Measurements from ENCODE around the gene RFX1.

DNA sequence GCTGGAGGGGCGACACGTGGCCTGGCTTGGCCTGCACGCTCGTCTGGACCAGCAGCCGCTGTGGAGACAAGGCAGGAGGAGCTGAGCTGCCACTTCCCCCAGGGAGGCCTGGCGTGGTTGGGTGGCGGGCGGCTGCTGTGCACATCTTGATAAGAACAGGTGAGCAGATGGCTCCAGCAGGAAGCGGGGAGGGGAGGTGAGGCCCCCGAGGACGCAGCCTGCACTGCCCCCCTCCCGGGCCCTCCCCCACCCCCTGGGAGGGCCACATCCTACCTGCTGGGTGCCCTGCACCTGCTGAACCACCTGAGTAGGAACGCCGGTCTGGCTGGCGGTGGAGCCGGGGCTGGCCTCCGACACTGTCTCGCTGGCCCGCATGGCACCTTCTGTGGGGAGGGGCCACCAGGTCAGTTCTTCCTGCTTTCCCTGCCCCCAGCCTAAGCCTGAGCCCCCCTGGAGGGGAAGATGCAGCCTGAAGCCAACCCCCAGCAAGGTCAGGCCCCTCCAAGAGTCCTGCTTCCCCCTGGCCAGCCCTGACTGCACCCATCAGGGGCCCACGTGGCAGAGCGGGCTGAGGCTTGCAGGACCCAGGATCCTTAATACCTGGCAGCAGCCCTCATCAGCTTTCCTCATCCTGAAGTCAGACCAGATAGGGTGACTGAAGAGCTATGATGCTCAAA lies 22.8 kb downstream of the RFX1 start:
- TF ChIP-seq POLR2AphosphoS5 (IDR thresholded peaks at IDR 0.05) (no peak), POLR2A (IDR thresholded peaks at IDR 0.05; ENCODE audit: low read depth) (no peak), EP300 (IDR thresholded peaks at IDR 0.05) (no peak)
- TF ChIP-seq, protein P1, sequence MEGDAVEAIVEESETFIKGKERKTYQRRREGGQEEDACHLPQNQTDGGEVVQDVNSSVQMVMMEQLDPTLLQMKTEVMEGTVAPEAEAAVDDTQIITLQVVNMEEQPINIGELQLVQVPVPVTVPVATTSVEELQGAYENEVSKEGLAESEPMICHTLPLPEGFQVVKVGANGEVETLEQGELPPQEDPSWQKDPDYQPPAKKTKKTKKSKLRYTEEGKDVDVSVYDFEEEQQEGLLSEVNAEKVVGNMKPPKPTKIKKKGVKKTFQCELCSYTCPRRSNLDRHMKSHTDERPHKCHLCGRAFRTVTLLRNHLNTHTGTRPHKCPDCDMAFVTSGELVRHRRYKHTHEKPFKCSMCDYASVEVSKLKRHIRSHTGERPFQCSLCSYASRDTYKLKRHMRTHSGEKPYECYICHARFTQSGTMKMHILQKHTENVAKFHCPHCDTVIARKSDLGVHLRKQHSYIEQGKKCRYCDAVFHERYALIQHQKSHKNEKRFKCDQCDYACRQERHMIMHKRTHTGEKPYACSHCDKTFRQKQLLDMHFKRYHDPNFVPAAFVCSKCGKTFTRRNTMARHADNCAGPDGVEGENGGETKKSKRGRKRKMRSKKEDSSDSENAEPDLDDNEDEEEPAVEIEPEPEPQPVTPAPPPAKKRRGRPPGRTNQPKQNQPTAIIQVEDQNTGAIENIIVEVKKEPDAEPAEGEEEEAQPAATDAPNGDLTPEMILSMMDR (IDR thresholded peaks at IDR 0.05), result no peak

Data from esophagus muscularis mucosa (tissue), 4 donors.